Liver (tissue), 9 donors: ENCODE measurements around the gene CDCP2. TPM values are rescaled to one million over a fixed set of nuclear protein-coding genes. Genes with fewer than 3 reads are reported as not detected.

Experiments used
- DNase-seq: peaks from one replicate; pipeline ENCODE4 v3.0.0-alpha.2; 2017; ENCODE audit warnings: low spot score
- H3K27ac ChIP-seq, 2 donors: one replicate each; pipeline ENCODE4 v1.7.0; 2013; ENCODE audit warnings: inconsistent platforms in 2 of 2, low read length in 2 of 2, control low read depth in 1 of 2, low read depth in 1 of 2, mild to moderate bottlenecking in 1 of 2
- H3K27me3 ChIP-seq, 4 donors: one replicate each; pipeline versions ENCODE4 v1.6.1 to v1.7.0; 2013; ENCODE audit warnings: low read length in 3 of 4, inconsistent platforms in 1 of 4, mild to moderate bottlenecking in 1 of 4, moderate library complexity in 1 of 4; ENCODE audit not compliant: control insufficient read depth in 4 of 4, insufficient read depth in 4 of 4
- H3K36me3 ChIP-seq, 4 donors: one replicate each; pipeline versions ENCODE4 v1.6.1 to v1.7.0; 2013; ENCODE audit warnings: low read length in 3 of 4, mild to moderate bottlenecking in 3 of 4, low read depth in 1 of 4, moderate library complexity in 1 of 4; ENCODE audit not compliant: control insufficient read depth in 4 of 4, insufficient read depth in 3 of 4
- H3K4me1 ChIP-seq, 4 donors: one replicate each; pipeline versions ENCODE4 v1.6.1 to v1.7.0; 2013; ENCODE audit warnings: low read length in 3 of 4, mild to moderate bottlenecking in 3 of 4, moderate library complexity in 1 of 4; ENCODE audit not compliant: control insufficient read depth in 4 of 4, insufficient read depth in 4 of 4
- H3K4me3 ChIP-seq, 3 donors: one replicate each; pipeline versions ENCODE4 v1.6.1 to v1.7.0; 2013; ENCODE audit warnings: low read length in 3 of 3, control low read depth in 1 of 3, low read depth in 1 of 3, mild to moderate bottlenecking in 1 of 3
- H3K9ac ChIP-seq, 2 donors: one replicate each; pipeline ENCODE4 v1.7.0; 2013; ENCODE audit warnings: low read length in 2 of 2, mild to moderate bottlenecking in 2 of 2, moderate library complexity in 2 of 2, control low read depth in 1 of 2, low read depth in 1 of 2
- H3K9me3 ChIP-seq, 4 donors: one replicate each; pipeline versions ENCODE4 v1.6.1 to v1.7.0; 2013; ENCODE audit warnings: low read length in 3 of 4; ENCODE audit not compliant: control insufficient read depth in 4 of 4
- CTCF ChIP-seq: fragments of 150-350 bp; IDR thresholded peaks from 2 replicates; pipeline ENCODE4 v1.5.1; 2017; ENCODE audit warnings: improper control_type of control experiment, low read depth, low read length; ENCODE audit not compliant: missing input control
- EGR1 ChIP-seq, 2 donors: IDR thresholded peaks; 2 replicates each; pipeline ENCODE4 v1.6.1; 2016 to 2018; ENCODE audit warnings: antibody characterized with exemption in 2 of 2, low read depth in 2 of 2
- FOXA1 ChIP-seq: IDR thresholded peaks from 2 replicates; pipeline ENCODE4 v1.6.1; 2016; ENCODE audit warnings: antibody characterized with exemption
- FOXA2 ChIP-seq: IDR thresholded peaks from 2 replicates; pipeline ENCODE4 v1.6.1; 2016; ENCODE audit warnings: antibody characterized with exemption
- GABPA ChIP-seq, 2 donors: IDR thresholded peaks in 1 of 2; conservative IDR thresholded peaks in 1 of 2; 2 replicates each; pipeline ENCODE4 v1.6.1; 2016; ENCODE audit warnings: antibody characterized with exemption in 2 of 2, mild to moderate bottlenecking in 1 of 2, moderate library complexity in 1 of 2
- HNF4A ChIP-seq, 2 donors: conservative IDR thresholded peaks; 2 replicates each; pipeline ENCODE4 v1.6.1; 2016; ENCODE audit warnings: antibody characterized with exemption in 2 of 2, mild to moderate bottlenecking in 2 of 2
- HNF4G ChIP-seq: IDR thresholded peaks from 2 replicates; pipeline ENCODE4 v1.6.1; 2016; ENCODE audit warnings: antibody characterized with exemption
- JUND ChIP-seq, 2 donors: IDR thresholded peaks; 2 replicates each; pipeline ENCODE4 v1.6.1; 2016; ENCODE audit warnings: antibody characterized with exemption in 2 of 2
- MAX ChIP-seq: IDR thresholded peaks from 2 replicates; pipeline ENCODE4 v1.6.1; 2016; ENCODE audit warnings: antibody characterized with exemption
- NR2F2 ChIP-seq: IDR thresholded peaks from 2 replicates; pipeline ENCODE4 v1.6.1; 2016; ENCODE audit warnings: antibody characterized with exemption
- RAD21 ChIP-seq, 2 donors: IDR thresholded peaks; 2 replicates each; pipeline ENCODE4 v1.6.1; 2016; ENCODE audit warnings: antibody characterized with exemption in 2 of 2, mild to moderate bottlenecking in 2 of 2
- REST ChIP-seq: IDR thresholded peaks from 2 replicates; pipeline ENCODE4 v1.6.1; 2016; ENCODE audit warnings: antibody characterized with exemption, mild to moderate bottlenecking
- RXRA ChIP-seq, 2 donors: IDR thresholded peaks; 2 replicates each; pipeline ENCODE4 v1.6.1; 2017 to 2018; ENCODE audit warnings: antibody characterized with exemption in 2 of 2, mild to moderate bottlenecking in 1 of 2
- SP1 ChIP-seq: IDR thresholded peaks from 2 replicates; pipeline ENCODE4 v1.6.1; 2018; ENCODE audit warnings: antibody characterized with exemption, mild to moderate bottlenecking
- TAF1 ChIP-seq: conservative IDR thresholded peaks from 2 replicates; pipeline ENCODE4 v1.6.1; 2016; ENCODE audit warnings: antibody characterized with exemption, mild to moderate bottlenecking
- YY1 ChIP-seq: IDR thresholded peaks from 2 replicates; pipeline ENCODE4 v1.6.1; 2016; ENCODE audit warnings: antibody characterized with exemption, mild to moderate bottlenecking
- ZBTB33 ChIP-seq: IDR thresholded peaks from 2 replicates; pipeline ENCODE4 v1.6.1; 2016; ENCODE audit warnings: antibody characterized with exemption
- WGBS: extraction: QIAGEN DNeasy Blood & Tissue Kit; methylation state at CpG from one replicate; pipeline ENCODE4 v1.1.7; 2013; 5-methylcytosine and 5-hydroxymethylcytosine counted together
- polyA plus RNA-seq, 2 donors: library from polyadenylated mRNA; stranded (reverse) in 1 of 2; unstranded in 1 of 2; fragments of 200-250 nt in 1 of 2; fragments of >200 nt in 1 of 2; fragmentation: Nextera tagmentation in 1 of 2; extraction: Ambion mirVana in 1 of 2; gene quantifications; one replicate each; pipeline versions ENCODE4 v1.2.1 to v1.2.3, GENCODE V29; 2013 to 2015
- total RNA-seq, 2 donors: library from RNA; depleted of rRNA; stranded (reverse); fragments of >200 nt; gene quantifications; one replicate each; pipeline ENCODE4 v1.2.3, GENCODE V29; 2014
- donor health status: healthy.
- donor health status: healthy.
- donor health status: healthy.
- donor health status: healthy.
- donor health status: healthy.

Gene CDCP2
- total and polyA plus RNA-seq, 4 donors: under 0.01 TPM; not detected in 3

- Histone ChIP-seq H3K9me3 (no peaks in the 10 kb centered on the region), H3K27ac (no peak overlapping the region), H3K4me1 (no peaks in the 10 kb centered on the region), H3K9ac (no peak overlapping the region), H3K27me3 (no peaks in the 10 kb centered on the region), H3K4me3 (no peak overlapping the region), H3K36me3 (no peaks in the 10 kb centered on the region)
- TF ChIP-seq RXRA (IDR thresholded peaks at IDR 0.05): no peak
- TF ChIP-seq YY1: no peak
- no peak for TF ChIP-seq MAX
- no peak for TF ChIP-seq RAD21 (IDR thresholded peaks at IDR 0.05)
- WGBS: 73% methylated on average over 5 of the region's 5 CpGs
- no peak for DNase-seq
These were observed 17.2 kb downstream of the CDCP2 start for GRCh38 chr1:54135436-54136120.

GRCh38 chr1:54134295-54134694 is 18.5 kb downstream of the CDCP2 start:
- no peak overlapping the region for H3K9ac ChIP-seq
- no peak for DNase-seq
- no peaks in the 10 kb centered on the region for H3K9me3 ChIP-seq
- H3K4me1 ChIP-seq: no peaks in the 10 kb centered on the region
- no peak overlapping the region for H3K4me3 ChIP-seq
- H3K27ac ChIP-seq: no peak overlapping the region
- WGBS: 91% methylated on average over 6 of the region's 6 CpGs
- TF ChIP-seq YY1 (no peak), FOXA2 (no peak), ZBTB33 (no peak), CTCF (no peak), FOXA1 (no peak), GABPA (IDR thresholded peaks at IDR 0.05 in 1 of 2, conservative IDR thresholded peaks at IDR 0.05 in 1 of 2) (no peak), JUND (IDR thresholded peaks at IDR 0.05) (no peak), HNF4A (conservative IDR thresholded peaks at IDR 0.05) (no peak), SP1 (no peak), NR2F2 (no peak), EGR1 (IDR thresholded peaks at IDR 0.05; ENCODE audit: low read depth in 2 of 2) (no peak), REST (no peak), MAX (no peak), TAF1 (no peak), HNF4G (no peak), RAD21 (IDR thresholded peaks at IDR 0.05) (no peak), RXRA (IDR thresholded peaks at IDR 0.05) (no peak)
- no peaks in the 10 kb centered on the region for H3K36me3 ChIP-seq
- no peaks in the 10 kb centered on the region for H3K27me3 ChIP-seq
